Mucosa of descending colon (tissue), 3 donors: ENCODE data around the gene ACAD10. TPM values are rescaled to one million over a fixed set of nuclear protein-coding genes. Genes with fewer than 3 reads are reported as not detected.

ENCODE experiments used
- ATAC-seq: fragments of 200-7000 bp; cut with Tn5 transposase; one replicate; pipeline ENCODE4 v1.9.1; 2020; ENCODE audit warnings: mild to moderate bottlenecking, moderate library complexity
- DNase-seq, 3 donors: peaks; one replicate each; pipeline ENCODE4 v3.0.0-alpha.2; 2020
- H3K36me3 ChIP-seq: fragments of 200-600 bp; one replicate; pipeline ENCODE4 v1.8.0; 2021; ENCODE audit warnings: low read depth, mild to moderate bottlenecking
- H3K4me1 ChIP-seq: fragments of 200-600 bp; one replicate; pipeline ENCODE4 v1.8.0; 2021; ENCODE audit warnings: low read depth, mild to moderate bottlenecking
- H3K4me3 ChIP-seq: fragments of 200-600 bp; one replicate; pipeline ENCODE4 v1.8.0; 2021; ENCODE audit warnings: mild to moderate bottlenecking
- H3K9me3 ChIP-seq: fragments of 200-600 bp; one replicate; pipeline ENCODE4 v1.8.0; 2021; ENCODE audit warnings: mild to moderate bottlenecking
- intact Hi-C, 2 donors: fragments of 100-400 bp; cut with DNase I in 1 of 2; cut with micrococcal nuclease in 1 of 2; formaldehyde crosslinking; loops; one replicate each; pipeline versions ENCODE4 v1.11.0 to v1.11.1; 2022; cut with DNase I, micrococcal nuclease
- total RNA-seq, 3 donors: library from RNA; stranded (reverse); fragmentation: NEBNext Ultra II Directional in 2 of 3; extraction: Animal tissue kit (Norgen Biotek cat#: 25700) in 2 of 3; gene quantifications; one replicate each; pipeline versions ENCODE4 v1.2.1 to v1.2.4, GENCODE V29; 2021 to 2023
- TF ChIP-seq, protein P1 (sequence below): fragments of 200-600 bp; IDR thresholded peaks from one replicate; pipeline ENCODE4 v1.8.0; 2022; ENCODE audit warnings: antibody characterized with exemption, mild to moderate bottlenecking
- donor health status: DM: no; HTN: no; CAD: no; lungs with moderate emphysema.
- donor health status: DM: no; HTN: no; CAD: no.
- donor health status: DM: no; HTN: yes; CAD: no.

ACAD10 gene
- total RNA-seq, 3 donors from 2014 or later, result 36.5 to 55.8 (median 37.9) TPM

- Histone ChIP-seq H3K9me3 (no peaks in the 10 kb centered on the region), H3K4me1 (no peaks in the 10 kb centered on the region), H3K4me3 (no peak overlapping the region), H3K36me3 (peaks cover 7% of the 10 kb centered on the region)
- ATAC-seq (no peak), DNase-seq (no peak)
- TF ChIP-seq, protein P1, sequence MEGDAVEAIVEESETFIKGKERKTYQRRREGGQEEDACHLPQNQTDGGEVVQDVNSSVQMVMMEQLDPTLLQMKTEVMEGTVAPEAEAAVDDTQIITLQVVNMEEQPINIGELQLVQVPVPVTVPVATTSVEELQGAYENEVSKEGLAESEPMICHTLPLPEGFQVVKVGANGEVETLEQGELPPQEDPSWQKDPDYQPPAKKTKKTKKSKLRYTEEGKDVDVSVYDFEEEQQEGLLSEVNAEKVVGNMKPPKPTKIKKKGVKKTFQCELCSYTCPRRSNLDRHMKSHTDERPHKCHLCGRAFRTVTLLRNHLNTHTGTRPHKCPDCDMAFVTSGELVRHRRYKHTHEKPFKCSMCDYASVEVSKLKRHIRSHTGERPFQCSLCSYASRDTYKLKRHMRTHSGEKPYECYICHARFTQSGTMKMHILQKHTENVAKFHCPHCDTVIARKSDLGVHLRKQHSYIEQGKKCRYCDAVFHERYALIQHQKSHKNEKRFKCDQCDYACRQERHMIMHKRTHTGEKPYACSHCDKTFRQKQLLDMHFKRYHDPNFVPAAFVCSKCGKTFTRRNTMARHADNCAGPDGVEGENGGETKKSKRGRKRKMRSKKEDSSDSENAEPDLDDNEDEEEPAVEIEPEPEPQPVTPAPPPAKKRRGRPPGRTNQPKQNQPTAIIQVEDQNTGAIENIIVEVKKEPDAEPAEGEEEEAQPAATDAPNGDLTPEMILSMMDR, result no peak
- intact Hi-C loops, result no loop called here
Measured at GRCh38 chr12:111691262-111691661, 5.4 kb downstream of the ACAD10 start.

- Histone ChIP-seq H3K9me3 (no peaks in the 10 kb centered on the region), H3K36me3 (peaks cover 7% of the 10 kb centered on the region), H3K4me3 (no peak overlapping the region), H3K4me1 (no peaks in the 10 kb centered on the region)
- intact Hi-C loops, result no loop called here
- ATAC-seq, result no peak
- no peak for DNase-seq
- TF ChIP-seq, protein P1, result no peak
Measured at GRCh38 chr12:111692575-111693210, 6.8 kb downstream of the ACAD10 start.

DNA sequence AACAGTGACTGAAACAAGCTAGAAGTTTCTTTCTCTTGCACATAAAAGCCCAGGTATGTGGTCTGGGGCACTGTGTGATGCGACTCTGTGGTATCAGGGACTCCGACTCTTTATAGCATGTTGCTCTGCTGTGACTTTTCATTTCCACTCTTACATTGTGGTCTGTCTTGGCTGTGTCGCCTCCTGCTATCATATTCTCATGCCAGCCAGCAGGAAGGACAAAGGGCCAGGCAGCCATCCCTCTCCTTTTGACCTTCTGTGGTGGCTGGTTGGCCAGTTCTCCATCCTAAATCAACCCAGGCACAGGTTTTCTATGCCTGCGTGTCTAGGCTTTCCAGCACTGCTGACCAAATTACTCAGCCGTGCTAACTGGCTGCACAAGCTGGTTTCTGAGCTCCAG is 8.0 kb downstream of the ACAD10 start:
- no peak for DNase-seq
- H3K4me3 ChIP-seq, result no peak overlapping the region
- TF ChIP-seq, protein P1, result no peak
- intact Hi-C loops, result no loop called here
- no peak for ATAC-seq
- H3K4me1 ChIP-seq, result no peaks in the 10 kb centered on the region
- peaks cover 7% of the 10 kb centered on the region for H3K36me3 ChIP-seq
- no peaks in the 10 kb centered on the region for H3K9me3 ChIP-seq

DNA sequence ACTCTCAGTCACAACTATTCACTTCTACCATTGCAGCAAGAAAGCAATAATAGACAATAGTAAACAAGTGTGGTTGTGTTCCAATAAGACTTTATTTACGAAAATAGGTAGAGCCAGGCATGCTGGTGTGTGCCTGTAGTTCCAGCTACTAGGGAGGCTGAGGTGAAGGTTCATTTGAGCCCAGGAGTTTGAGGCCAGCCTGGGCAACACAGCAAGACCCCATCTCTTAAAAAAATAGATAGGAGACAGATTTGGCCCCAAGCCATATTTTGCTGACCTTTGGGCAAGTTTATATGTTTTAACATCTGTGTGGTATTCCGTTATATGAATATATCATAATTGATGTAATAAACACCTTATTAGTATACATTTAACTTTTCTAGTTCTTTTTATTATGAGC is 14.1 kb downstream of the ACAD10 start:
- no peak for ATAC-seq
- DNase-seq, result no peak
- H3K4me1 ChIP-seq, result no peaks in the 10 kb centered on the region
- H3K4me3 ChIP-seq, result no peak overlapping the region
- no peaks in the 10 kb centered on the region for H3K9me3 ChIP-seq
- intact Hi-C loops, result no loop called here
- TF ChIP-seq, protein P1, result no peak
- peaks cover 7% of the 10 kb centered on the region for H3K36me3 ChIP-seq

GRCh38 chr12:111705672-111706071 is 19.8 kb downstream of the ACAD10 start:
- Histone ChIP-seq H3K9me3 (no peaks in the 10 kb centered on the region), H3K4me3 (no peak overlapping the region), H3K4me1 (no peaks in the 10 kb centered on the region), H3K36me3 (peaks cover 20% of the 10 kb centered on the region)
- intact Hi-C loops, result no loop called here
- DNase-seq (no peak), ATAC-seq (no peak)
- TF ChIP-seq, protein P1, result no peak

DNA sequence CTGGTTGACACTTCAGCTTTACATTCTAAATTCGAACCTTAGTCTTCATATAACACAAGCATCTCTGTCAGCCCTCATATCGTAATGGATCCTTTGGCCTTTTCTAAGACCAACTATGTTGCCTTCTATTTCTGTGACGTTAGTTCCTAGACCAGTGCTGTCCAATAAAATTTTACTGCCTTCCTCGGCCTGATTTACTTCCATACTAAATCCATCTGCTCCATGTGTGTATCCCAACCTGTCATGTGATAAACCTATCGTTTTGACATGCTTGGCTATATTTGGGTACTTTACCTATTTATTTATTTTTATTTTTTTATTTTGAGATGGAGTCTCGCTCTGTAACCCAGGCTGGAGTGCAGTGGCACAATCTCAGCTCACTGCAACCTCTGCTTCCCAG is 20.3 kb downstream of the ACAD10 start:
- TF ChIP-seq, protein P1, result no peak
- peaks cover 20% of the 10 kb centered on the region for H3K36me3 ChIP-seq
- no peaks in the 10 kb centered on the region for H3K9me3 ChIP-seq
- no peak overlapping the region for H3K4me3 ChIP-seq
- intact Hi-C loops, result no loop called here
- no peak for DNase-seq
- no peak for ATAC-seq
- H3K4me1 ChIP-seq, result no peaks in the 10 kb centered on the region
